CD4-positive, alpha-beta T cell (primary cell): Measurements from ENCODE around the gene FOSB. TPM values are rescaled to one million over a fixed set of nuclear protein-coding genes. Genes with fewer than 3 reads are reported as not detected.

Experiments used
- ATAC-seq: fragments of 200-7000 bp; cut with Tn5 transposase; one replicate; pipeline ENCODE4 v1.10.0; 2022; ENCODE audit warnings: mild to moderate bottlenecking; ENCODE audit not compliant: poor library complexity
- CTCF ChIA-PET: fragments of 350-600 bp; sonication (Branson Sonifier 250); formaldehyde crosslinking; loops from one replicate; lab custom pipeline; 2021; ENCODE audit warnings: antibody characterized with exemption, inconsistent platforms; lab: Charles Lee
- POLR2A ChIA-PET: fragments of 350-600 bp; sonication (Branson Sonifier 250); formaldehyde crosslinking; loops from one replicate; lab custom pipeline; 2021; ENCODE audit warnings: antibody characterized with exemption, inconsistent platforms; lab: Charles Lee
- DNase-seq, 14 experiments: peaks; one replicate each; pipeline ENCODE4 v3.0.0-alpha.2; 2013 to 2020; ENCODE audit warnings: mixed read lengths in 2 of 14
- H3K27ac ChIP-seq, 2 donors: one replicate each; pipeline versions ENCODE4 v1.5.1 to v1.7.0; 2013; ENCODE audit warnings: low read length in 2 of 2, low read depth in 1 of 2, mild to moderate bottlenecking in 1 of 2
- H3K27me3 ChIP-seq, 2 experiments: 1 replicate in 1 of 2; 2 replicates in 1 of 2; pipeline versions ENCODE4 v1.6.1 to v1.7.0; 2013; ENCODE audit warnings: low read length in 2 of 2, control low read depth in 1 of 2, mild to moderate bottlenecking in 1 of 2, moderate library complexity in 1 of 2; ENCODE audit not compliant: insufficient read depth in 2 of 2, control insufficient read depth in 1 of 2
- H3K36me3 ChIP-seq: one replicate; pipeline ENCODE4 v1.6.1; 2013; ENCODE audit warnings: low read length, control low read depth; ENCODE audit not compliant: insufficient read depth
- H3K4me1 ChIP-seq: one replicate; pipeline ENCODE4 v1.6.1; 2013; ENCODE audit warnings: low read length, control low read depth; ENCODE audit not compliant: insufficient read depth
- H3K4me3 ChIP-seq: one replicate; pipeline ENCODE4 v1.5.1; 2013; ENCODE audit warnings: mild to moderate bottlenecking, low read length, moderate library complexity
- H3K9me3 ChIP-seq, 2 experiments: 1 replicate in 1 of 2; 2 replicates in 1 of 2; pipeline versions ENCODE4 v1.6.1 to v1.7.0; 2013; ENCODE audit warnings: low read length in 2 of 2, mild to moderate bottlenecking in 2 of 2, control low read depth in 1 of 2, moderate library complexity in 1 of 2; ENCODE audit not compliant: control insufficient read depth in 1 of 2, insufficient read depth in 1 of 2
- H3K27ac Mint-ChIP-seq: one replicate; pipeline ENCODE4 v1.8.0; 2020; ENCODE audit warnings: mixed read lengths
- H3K27me3 Mint-ChIP-seq: one replicate; pipeline ENCODE4 v1.8.0; 2021; ENCODE audit warnings: mixed read lengths
- H3K36me3 Mint-ChIP-seq: one replicate; pipeline ENCODE4 v1.8.0; 2021; ENCODE audit warnings: low read depth, mixed read lengths
- H3K4me1 Mint-ChIP-seq: one replicate; pipeline ENCODE4 v1.8.0; 2021; ENCODE audit warnings: low read depth, mixed read lengths
- H3K4me3 Mint-ChIP-seq: one replicate; pipeline ENCODE4 v1.8.0; 2020; ENCODE audit warnings: mild to moderate bottlenecking, mixed read lengths
- H3K9me3 Mint-ChIP-seq: one replicate; pipeline ENCODE4 v1.8.0; 2020; ENCODE audit warnings: mixed read lengths
- intact Hi-C, 2 experiments: fragments of 100-400 bp; cut with DNase I in 1 of 2; cut with micrococcal nuclease in 1 of 2; formaldehyde crosslinking; loops; one replicate each; pipeline versions ENCODE4 v1.15.1 to v1.9.0; 2023 to 2025; cut with DNase I, micrococcal nuclease
- total RNA-seq, 174 experiments: library from RNA in 2 of 174; stranded (reverse) in 2 of 174; gene quantifications; one replicate each; pipeline ENCODE4 v1.2.3 and lab custom pipeline; 2021 to 2026
- TF ChIP-seq, protein P1 (sequence below): fragments of 200-600 bp; IDR thresholded peaks from one replicate; pipeline ENCODE4 v1.8.0; 2022; ENCODE audit warnings: antibody characterized with exemption, mild to moderate bottlenecking

Gene FOSB
- total RNA-seq, 2 experiments from 2014 or later, result 422 to 424 TPM

GRCh38 chr19:45455707-45456499 is 11.9 kb upstream of the FOSB start:
- peaks cover 6% of the 10 kb centered on the region for H3K36me3 Mint-ChIP-seq
- peak; percentile 32 for ATAC-seq
- H3K27me3 ChIP-seq, result peaks cover 0 to 2% of the 10 kb centered on the region in 2 experiments
- no peaks in the 10 kb centered on the region for H3K27me3 Mint-ChIP-seq
- TF ChIP-seq, protein P1, sequence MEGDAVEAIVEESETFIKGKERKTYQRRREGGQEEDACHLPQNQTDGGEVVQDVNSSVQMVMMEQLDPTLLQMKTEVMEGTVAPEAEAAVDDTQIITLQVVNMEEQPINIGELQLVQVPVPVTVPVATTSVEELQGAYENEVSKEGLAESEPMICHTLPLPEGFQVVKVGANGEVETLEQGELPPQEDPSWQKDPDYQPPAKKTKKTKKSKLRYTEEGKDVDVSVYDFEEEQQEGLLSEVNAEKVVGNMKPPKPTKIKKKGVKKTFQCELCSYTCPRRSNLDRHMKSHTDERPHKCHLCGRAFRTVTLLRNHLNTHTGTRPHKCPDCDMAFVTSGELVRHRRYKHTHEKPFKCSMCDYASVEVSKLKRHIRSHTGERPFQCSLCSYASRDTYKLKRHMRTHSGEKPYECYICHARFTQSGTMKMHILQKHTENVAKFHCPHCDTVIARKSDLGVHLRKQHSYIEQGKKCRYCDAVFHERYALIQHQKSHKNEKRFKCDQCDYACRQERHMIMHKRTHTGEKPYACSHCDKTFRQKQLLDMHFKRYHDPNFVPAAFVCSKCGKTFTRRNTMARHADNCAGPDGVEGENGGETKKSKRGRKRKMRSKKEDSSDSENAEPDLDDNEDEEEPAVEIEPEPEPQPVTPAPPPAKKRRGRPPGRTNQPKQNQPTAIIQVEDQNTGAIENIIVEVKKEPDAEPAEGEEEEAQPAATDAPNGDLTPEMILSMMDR, result no peak
- H3K9me3 ChIP-seq, result no peaks in the 10 kb centered on the region
- CTCF ChIA-PET, result interaction anchor here (1.6 to 6.5 kb wide), 3 partner anchors 12 to 23 kb away, joined by 6 to 51 read pairs (median 29); partner anchors contain the start of gene FOSB
- H3K4me3 Mint-ChIP-seq, result peak overlapping the region; percentile 38
- H3K27ac ChIP-seq, result no peak overlapping the region
- POLR2A ChIA-PET, result interaction anchor here (0.9 to 1.3 kb wide), 3 partner anchors 12 to 17 kb away, joined by 3 to 6 read pairs (median 4); partner anchors contain the start of gene FOSB
- no peak overlapping the region for H3K4me3 ChIP-seq
- DNase-seq, result peak in 11 of 14 experiments; percentile 32 to 93 (median 49)
- H3K9me3 Mint-ChIP-seq, result no peaks in the 10 kb centered on the region
- peak overlapping the region; percentile 70 for H3K27ac Mint-ChIP-seq
- H3K36me3 ChIP-seq, result no peaks in the 10 kb centered on the region
- intact Hi-C loops, result loop anchor here (1.0 to 2.0 kb wide), 2 partner anchors 9 to 17 kb away; no protein-coding TSS in a partner anchor
- H3K4me1 Mint-ChIP-seq, result peaks cover 36% of the 10 kb centered on the region
- H3K4me1 ChIP-seq, result peaks cover 37% of the 10 kb centered on the region

- intact Hi-C loops, result loop anchor here in 1 of 2 experiments (1.0 kb wide), 1 partner anchor 9 kb away; no protein-coding TSS in a partner anchor
- no peaks in the 10 kb centered on the region for H3K9me3 ChIP-seq
- no peak overlapping the region for H3K4me3 ChIP-seq
- DNase-seq (no peak), ATAC-seq (no peak)
- Mint-ChIP-seq H3K4me1 (peaks cover 30% of the 10 kb centered on the region), H3K27me3 (no peaks in the 10 kb centered on the region), H3K27ac (peak overlapping the region; percentile 70), H3K9me3 (no peaks in the 10 kb centered on the region), H3K4me3 (no peak overlapping the region), H3K36me3 (peaks cover under 1% of the 10 kb centered on the region)
- POLR2A ChIA-PET, result interaction anchor here (1.1 to 1.3 kb wide), 2 partner anchors 13 to 17 kb away, joined by 3 to 6 read pairs; no protein-coding TSS in a partner anchor
- H3K27ac ChIP-seq, result no peak overlapping the region
- peaks cover 32% of the 10 kb centered on the region for H3K4me1 ChIP-seq
- H3K36me3 ChIP-seq, result no peaks in the 10 kb centered on the region
- TF ChIP-seq, protein P1, result no peak
- peaks cover 0 to 2% of the 10 kb centered on the region in 2 experiments for H3K27me3 ChIP-seq
- CTCF ChIA-PET, result interaction anchor here (0.9 to 6.5 kb wide), 4 partner anchors 11 to 102 kb away, joined by 3 to 51 read pairs (median 18); partner anchors contain the start of gene FOSB
These were observed 11.3 kb upstream of the FOSB start for GRCh38 chr19:45456500-45456815.

DNA sequence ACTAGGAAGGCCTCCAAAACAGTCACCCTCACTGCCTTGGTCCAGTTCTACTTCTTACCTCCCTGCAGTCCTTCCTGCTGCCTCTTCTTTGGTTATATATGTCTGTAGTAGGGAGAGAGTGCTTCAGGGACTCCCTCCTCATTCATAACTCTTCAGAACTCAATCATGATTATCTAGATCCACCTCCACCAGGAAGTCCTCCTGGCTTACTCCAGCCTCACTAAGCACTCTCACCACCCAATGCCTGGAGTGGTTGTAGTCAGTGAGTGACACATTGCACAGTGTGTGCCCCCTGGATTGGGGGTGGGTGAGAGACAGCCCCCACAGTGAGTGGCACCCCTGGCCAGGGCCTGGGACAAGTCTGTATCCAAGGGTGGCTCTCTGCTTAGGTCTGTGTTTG is 10.0 kb upstream of the FOSB start:
- peaks cover 23% of the 10 kb centered on the region for H3K4me1 ChIP-seq
- H3K36me3 Mint-ChIP-seq, result no peaks in the 10 kb centered on the region
- intact Hi-C loops, result no loop called here
- H3K27ac Mint-ChIP-seq, result no peak overlapping the region
- peaks cover 0 to 2% of the 10 kb centered on the region in 2 experiments for H3K27me3 ChIP-seq
- ChIA-PET CTCF (interaction anchor here (1.6 kb wide), 1 partner anchor 10 kb away, joined by 6 read pairs; the partner anchor contains the start of gene FOSB), POLR2A (no interaction called here)
- no peak overlapping the region for H3K4me3 ChIP-seq
- TF ChIP-seq, protein P1, result no peak
- no peaks in the 10 kb centered on the region for H3K9me3 Mint-ChIP-seq
- peaks cover 20% of the 10 kb centered on the region for H3K4me1 Mint-ChIP-seq
- no peaks in the 10 kb centered on the region for H3K9me3 ChIP-seq
- no peaks in the 10 kb centered on the region for H3K36me3 ChIP-seq
- H3K4me3 Mint-ChIP-seq, result no peak overlapping the region
- DNase-seq (no peak), ATAC-seq (no peak)
- H3K27ac ChIP-seq, result no peak overlapping the region
- no peaks in the 10 kb centered on the region for H3K27me3 Mint-ChIP-seq
